GM12873 (cell line): Measurements from ENCODE around the gene RAI1.

ENCODE experiments used
- TF ChIP-seq, protein P1 (sequence below): IDR thresholded peaks from 2 replicates; pipeline ENCODE4 v1.5.1; 2012; ENCODE audit warnings: low read depth, mild to moderate bottlenecking, moderate library complexity, low read length, control low read depth; ENCODE audit not compliant: insufficient read depth; ENCODE audit errors: missing control alignments

Gene RAI1

DNA sequence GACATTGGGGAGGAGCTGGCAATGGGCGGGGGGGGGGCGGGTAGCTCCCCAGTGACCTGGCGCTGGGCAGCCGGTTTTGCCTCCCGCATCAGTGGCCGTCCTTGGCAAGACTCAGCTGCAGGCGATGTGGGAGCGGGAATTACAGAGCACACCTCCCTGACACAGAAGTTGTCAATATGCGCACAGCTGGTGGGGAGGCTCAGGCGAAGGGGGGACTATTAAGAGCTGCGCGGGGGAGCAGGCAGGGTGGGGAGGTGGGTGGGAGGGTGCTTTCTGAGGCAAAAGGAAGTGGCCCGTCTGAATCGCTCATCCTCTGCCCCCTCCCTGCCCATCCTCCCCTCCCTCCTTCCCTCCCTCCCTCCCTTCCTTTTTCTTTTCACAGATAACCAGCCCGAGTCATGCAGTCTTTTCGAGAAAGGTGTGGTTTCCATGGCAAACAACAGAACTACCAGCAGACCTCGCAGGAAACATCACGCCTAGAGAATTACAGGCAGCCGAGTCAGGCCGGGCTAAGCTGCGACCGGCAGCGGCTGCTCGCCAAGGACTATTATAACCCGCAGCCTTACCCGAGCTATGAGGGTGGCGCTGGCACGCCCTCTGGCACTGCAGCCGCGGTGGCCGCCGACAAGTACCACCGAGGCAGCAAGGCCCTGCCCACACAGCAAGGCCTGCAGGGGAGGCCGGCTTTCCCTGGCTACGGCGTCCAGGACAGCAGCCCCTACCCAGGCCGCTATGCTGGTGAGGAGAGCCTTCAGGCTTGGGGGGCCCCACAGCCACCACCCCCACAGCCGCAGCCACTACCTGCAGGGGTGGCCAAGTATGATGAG is 111.5 kb downstream of the RAI1 start:
- TF ChIP-seq, protein P1, sequence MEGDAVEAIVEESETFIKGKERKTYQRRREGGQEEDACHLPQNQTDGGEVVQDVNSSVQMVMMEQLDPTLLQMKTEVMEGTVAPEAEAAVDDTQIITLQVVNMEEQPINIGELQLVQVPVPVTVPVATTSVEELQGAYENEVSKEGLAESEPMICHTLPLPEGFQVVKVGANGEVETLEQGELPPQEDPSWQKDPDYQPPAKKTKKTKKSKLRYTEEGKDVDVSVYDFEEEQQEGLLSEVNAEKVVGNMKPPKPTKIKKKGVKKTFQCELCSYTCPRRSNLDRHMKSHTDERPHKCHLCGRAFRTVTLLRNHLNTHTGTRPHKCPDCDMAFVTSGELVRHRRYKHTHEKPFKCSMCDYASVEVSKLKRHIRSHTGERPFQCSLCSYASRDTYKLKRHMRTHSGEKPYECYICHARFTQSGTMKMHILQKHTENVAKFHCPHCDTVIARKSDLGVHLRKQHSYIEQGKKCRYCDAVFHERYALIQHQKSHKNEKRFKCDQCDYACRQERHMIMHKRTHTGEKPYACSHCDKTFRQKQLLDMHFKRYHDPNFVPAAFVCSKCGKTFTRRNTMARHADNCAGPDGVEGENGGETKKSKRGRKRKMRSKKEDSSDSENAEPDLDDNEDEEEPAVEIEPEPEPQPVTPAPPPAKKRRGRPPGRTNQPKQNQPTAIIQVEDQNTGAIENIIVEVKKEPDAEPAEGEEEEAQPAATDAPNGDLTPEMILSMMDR = no peak

DNA sequence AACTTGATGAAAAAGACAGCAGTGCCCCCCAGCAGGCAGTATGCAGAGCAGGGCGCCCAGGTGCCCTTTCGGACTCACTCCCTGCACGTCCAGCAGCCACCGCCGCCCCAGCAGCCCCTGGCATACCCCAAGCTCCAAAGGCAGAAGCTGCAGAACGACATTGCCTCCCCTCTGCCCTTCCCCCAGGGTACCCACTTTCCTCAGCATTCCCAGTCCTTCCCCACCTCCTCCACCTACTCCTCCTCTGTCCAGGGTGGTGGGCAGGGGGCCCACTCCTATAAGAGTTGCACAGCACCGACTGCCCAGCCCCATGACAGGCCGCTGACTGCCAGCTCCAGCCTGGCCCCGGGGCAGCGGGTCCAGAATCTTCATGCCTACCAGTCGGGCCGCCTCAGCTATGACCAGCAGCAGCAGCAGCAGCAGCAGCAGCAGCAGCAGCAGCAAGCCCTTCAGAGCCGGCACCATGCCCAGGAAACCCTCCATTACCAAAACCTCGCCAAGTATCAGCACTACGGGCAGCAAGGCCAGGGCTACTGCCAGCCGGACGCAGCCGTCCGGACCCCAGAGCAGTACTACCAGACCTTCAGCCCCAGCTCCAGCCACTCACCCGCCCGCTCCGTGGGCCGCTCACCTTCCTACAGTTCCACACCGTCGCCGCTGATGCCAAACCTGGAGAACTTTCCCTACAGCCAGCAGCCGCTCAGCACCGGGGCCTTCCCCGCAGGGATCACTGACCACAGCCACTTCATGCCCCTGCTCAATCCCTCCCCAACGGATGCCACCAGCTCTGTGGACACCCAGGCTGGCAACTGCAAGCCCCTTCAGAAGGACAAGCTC is 112.3 kb downstream of the RAI1 start:
- TF ChIP-seq, protein P1 = no peak

DNA sequence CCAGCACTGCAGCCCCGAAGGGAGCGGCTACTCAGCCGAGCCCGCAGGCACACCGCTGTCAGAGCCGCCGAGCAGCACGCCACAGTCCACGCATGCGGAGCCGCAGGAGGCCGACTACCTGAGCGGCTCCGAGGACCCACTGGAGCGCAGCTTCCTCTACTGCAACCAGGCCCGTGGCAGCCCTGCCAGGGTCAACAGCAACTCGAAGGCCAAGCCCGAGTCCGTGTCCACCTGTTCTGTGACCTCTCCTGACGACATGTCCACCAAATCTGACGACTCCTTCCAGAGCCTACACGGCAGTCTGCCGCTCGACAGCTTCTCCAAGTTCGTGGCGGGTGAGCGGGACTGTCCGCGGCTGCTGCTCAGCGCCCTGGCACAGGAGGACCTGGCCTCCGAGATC is 113.1 kb downstream of the RAI1 start:
- TF ChIP-seq, protein P1 = no peak

DNA sequence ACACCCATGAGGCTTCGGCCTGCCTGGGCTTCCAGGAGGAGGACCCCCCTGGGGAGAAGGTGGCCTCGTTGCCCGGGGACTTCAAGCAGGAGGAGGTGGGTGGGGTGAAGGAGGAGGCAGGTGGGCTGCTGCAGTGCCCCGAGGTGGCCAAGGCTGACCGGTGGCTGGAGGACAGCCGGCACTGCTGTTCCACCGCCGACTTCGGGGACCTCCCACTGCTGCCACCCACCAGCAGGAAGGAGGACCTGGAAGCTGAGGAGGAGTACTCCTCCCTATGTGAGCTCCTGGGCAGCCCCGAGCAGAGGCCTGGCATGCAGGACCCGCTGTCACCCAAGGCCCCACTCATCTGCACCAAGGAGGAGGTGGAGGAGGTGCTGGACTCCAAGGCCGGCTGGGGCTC is 114.0 kb downstream of the RAI1 start:
- TF ChIP-seq, protein P1 = no peak

DNA sequence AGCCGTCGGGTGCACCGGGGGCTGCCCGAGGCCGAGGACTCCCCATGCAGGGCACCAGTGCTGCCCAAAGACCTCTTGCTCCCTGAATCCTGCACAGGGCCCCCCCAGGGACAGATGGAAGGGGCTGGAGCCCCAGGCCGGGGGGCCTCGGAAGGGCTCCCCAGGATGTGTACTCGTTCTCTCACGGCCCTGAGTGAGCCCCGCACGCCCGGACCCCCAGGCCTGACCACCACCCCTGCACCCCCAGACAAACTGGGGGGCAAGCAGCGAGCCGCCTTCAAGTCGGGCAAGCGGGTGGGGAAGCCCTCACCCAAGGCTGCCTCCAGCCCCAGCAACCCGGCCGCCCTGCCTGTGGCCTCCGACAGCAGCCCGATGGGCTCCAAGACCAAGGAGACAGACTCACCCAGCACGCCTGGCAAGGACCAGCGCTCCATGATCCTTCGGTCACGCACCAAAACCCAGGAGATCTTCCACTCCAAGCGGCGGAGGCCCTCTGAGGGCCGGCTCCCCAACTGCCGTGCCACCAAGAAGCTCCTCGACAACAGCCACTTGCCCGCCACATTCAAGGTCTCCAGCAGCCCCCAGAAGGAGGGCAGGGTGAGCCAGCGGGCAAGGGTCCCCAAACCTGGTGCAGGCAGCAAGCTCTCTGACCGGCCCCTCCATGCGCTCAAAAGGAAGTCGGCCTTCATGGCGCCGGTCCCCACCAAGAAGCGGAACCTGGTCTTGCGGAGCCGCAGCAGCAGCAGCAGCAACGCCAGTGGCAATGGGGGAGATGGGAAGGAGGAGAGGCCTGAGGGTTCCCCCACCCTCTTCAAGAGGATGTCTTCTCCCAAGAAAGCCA is 114.9 kb downstream of the RAI1 start:
- TF ChIP-seq, protein P1 = no peak

DNA sequence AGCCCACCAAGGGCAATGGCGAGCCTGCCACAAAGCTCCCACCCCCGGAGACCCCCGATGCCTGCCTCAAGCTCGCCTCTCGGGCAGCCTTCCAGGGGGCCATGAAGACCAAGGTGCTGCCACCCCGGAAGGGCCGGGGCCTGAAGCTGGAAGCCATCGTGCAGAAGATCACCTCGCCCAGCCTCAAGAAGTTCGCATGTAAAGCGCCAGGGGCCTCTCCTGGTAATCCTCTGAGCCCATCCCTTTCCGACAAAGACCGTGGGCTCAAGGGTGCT is 115.5 kb downstream of the RAI1 start:
- TF ChIP-seq, protein P1 = no peak
